GM21529 (cell line): Measurements from ENCODE around the gene TRIM44.
"Not testable (repeated sequence)": the region's sequence is repeated elsewhere in the genome, so short reads cannot be mapped to it uniquely, and the experiment has no call there.

Experiments used
- ATAC-seq: cut with Tn5 transposase; IDR thresholded peaks from one replicate; pipeline ENCODE4 v1.9.1; 2021; ENCODE audit not compliant: unreplicated experiment

Gene TRIM44

DNA sequence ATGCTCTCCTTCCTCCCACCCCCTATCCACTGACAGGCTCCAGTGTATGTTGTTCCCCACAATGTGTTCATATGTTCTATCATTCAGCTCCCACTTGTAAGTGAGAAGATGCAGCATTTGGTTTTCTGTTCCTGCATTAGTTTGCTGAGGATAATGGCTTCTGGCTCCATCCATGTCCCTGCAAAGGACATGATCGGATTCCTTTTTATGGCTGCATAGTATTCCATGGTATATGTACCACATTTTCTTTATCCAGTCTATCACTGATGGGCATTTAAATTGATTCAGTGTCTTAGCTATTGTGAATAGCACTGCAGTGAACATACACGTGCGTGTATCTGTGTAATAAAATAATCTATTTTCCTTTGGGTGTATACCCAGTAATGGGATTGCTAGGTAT is 5.8 kb downstream of the TRIM44 start:
- ATAC-seq: not testable (repeated sequence)

DNA sequence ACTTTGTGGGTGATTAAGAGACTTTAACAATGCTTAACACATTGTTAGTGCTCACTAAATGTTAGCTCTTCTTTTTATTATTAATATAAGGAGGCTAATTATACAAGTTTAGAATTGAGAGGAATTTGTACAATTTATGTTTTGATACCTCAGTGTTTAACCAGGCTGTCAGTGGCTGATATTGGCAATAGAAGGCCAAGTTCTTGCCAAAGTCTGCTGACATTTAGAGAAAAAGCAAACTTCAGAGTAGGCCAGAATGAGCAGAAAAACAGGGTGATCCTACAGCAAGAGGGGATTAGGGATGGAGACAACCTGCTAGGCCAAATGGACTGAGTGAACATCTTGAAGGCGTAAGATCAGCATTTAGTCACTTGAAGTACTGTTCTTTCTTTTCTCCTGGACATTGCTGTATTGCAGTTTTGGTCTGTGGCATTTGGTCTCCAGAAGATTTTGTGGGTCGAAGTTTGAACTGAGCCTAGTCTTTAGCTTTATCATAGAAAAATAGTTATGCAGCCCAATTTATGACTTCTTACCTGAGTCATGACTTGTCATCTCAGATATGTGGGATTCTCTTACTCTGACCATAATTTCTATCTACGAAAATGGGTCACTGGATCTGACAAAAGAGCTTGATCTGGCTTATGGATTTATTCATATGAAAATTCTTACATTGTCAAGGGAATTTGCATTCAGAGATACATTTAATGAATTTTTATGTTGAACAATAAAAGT is 9.0 kb downstream of the TRIM44 start:
- ATAC-seq: no peak

DNA sequence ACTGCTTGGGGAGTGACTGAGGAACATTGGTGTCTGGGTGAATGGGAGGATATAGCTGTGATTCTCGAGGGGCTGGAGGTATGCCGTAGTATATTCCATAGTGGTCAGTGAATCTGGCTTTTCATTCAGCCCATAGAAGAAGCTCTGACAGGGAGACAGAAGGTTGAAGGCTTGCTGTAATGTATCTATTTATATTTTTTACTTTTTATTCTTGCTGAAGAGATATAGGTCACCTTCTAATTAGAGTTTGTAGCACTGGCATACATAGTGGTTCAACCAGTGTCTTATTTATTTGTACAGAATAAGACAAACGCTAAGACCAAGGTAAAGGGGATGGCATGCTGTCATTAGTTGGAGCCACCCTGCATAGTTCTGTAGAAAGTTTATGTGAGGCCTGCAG is 10.0 kb downstream of the TRIM44 start:
- no peak for ATAC-seq

DNA sequence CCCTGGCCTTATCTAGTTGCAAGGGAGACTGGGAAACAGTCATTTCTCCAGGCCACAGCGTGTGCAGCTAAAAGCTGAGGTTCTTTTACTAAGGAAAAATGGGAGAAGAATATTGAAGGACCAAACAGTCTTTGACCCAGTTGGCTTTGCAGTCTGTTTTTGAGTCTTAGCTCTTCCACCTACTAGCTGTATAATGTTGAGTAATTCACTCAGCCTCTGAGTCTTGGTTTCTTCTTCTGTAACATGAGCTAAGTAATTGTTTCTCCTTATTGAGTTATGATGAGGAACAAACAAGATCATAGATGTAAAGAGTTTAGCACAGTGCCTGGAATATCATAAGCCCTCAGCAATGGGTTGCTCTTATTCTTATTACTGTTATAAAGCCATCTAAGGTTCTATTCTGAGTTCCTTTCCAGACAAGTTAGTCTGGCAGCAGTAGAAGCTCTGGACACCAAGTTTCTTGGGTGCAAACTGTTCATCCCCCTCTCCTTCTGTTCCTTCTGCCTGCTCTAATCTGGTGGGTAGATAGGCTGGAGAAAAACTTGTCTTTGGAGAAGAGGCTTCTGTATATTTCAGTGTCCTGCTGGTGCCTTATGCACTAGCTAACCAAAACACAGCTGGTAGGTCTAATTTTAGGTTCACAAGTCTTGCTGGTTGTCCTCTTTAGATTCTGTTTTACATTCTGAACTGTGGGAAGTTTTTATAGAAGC is 13.5 kb downstream of the TRIM44 start:
- no peak for ATAC-seq

DNA sequence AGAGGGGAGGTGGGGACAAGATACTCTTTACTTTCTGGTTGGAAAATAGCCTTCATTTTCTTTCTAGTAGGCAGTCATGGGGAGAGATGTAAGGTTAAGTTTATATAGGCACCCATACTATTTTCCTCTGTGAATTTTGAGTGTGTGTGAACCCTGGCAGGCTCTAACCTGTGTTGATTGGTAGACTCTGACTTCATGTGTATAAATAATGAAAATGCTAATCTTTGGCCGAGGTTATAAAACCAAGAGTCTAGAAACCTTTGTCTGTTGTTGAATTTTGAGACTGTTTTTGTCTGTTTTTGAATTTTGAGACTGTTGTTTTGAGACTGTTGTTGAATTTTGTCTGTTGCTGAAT is 14.0 kb downstream of the TRIM44 start:
- ATAC-seq: no peak

DNA sequence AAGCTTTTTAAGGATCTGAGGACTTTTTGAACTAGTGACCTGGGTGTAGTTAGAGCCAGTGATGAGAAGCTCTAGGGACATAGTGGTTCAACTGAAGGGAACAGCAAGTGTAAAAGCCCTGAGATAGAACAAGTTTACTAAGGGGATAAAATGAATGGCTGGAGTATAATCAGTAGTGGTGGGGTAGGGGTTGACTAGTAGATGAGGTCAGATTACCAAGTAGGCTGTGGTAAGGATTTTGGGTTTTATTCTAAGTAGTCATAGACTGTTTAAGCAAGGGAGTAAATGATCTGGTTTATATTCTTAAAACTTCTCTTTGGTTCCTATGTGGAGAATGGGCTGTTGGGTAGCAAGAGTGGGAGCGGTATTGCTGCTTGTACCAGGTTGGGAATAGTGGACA is 15.3 kb downstream of the TRIM44 start:
- ATAC-seq: no peak

DNA sequence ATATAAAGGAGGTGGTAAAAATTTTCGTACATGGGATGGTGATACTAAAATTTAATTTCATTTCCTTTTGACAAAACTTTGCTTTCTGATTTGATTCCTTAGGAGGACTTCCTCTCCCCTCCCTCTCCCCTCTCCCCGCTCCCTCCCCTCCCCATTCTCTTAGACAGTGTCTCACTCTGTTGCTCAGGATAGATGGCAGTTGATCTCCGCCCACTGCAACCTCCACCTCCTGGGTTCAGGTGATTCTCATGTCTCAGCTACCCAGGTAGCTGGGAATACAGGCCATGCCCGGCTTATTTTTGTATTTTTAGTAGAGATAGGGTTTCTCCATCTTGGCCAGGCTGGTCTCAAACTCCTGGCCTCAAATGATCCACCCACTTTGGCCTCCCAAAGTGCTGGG is 15.9 kb downstream of the TRIM44 start:
- no peak for ATAC-seq

DNA sequence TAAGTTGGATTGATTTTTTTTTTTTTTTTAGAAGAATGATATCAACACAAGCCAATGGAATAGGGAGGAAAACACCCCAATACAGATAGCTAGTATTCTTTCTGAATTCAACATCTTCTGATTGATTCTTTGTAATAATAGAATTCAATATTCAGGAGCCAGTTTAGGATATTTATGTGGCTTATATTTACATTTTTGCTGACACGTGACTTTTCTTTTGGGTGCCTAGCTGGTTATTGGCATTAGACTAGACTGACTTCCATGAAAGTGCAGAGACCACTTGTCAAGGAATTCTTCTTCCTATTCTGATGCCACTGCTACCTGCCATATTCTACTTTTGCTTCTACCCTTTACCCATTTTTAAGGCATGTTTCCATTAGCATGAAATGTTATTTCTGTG is 16.4 kb downstream of the TRIM44 start:
- ATAC-seq: no peak

DNA sequence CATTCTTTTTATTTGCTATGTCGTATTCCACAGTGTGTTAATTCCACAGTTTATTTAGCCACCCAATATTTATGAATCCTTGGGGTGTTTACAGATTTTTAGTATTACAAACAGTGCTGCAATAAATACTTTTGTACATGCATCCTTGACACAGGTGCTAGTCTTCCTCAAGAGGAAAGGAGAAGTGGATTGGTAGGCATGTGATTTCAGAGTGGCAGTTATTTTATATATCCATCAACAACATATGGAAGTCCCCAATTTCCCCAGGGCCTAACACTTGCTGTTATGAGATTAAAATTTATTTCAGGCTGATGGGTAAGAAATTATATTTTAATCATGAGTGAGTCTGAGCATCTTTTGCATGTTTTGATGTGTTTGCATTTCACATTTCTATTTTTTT is 17.9 kb downstream of the TRIM44 start:
- ATAC-seq: no peak

DNA sequence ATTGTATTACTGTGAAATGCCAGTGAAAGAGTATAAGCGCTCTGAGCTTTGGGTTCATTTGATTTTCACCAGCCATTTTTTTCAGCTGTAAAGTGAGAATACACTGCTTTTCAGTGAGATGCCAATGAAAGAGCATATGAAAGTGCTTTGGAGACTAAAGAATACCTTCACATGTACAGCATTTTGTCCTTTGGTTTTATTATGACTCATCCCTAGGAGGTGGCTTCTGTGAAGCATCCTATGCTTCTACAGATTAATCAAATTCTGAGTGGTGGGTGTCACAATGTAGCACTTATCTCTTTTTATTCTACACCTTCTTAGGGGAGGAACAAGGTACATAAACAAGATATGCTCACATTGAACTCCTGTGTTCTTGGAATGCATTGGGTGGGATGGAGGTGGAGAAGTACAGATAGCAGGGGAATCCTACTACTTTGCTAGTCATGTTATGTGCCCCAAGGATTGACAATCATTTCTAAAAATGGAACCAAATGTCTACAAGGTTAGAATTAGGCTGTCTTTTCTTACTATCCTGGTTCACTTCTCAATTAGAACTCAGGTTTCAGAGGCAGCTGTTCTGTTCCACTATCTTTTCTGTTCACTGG is 18.7 kb downstream of the TRIM44 start:
- no peak for ATAC-seq

DNA sequence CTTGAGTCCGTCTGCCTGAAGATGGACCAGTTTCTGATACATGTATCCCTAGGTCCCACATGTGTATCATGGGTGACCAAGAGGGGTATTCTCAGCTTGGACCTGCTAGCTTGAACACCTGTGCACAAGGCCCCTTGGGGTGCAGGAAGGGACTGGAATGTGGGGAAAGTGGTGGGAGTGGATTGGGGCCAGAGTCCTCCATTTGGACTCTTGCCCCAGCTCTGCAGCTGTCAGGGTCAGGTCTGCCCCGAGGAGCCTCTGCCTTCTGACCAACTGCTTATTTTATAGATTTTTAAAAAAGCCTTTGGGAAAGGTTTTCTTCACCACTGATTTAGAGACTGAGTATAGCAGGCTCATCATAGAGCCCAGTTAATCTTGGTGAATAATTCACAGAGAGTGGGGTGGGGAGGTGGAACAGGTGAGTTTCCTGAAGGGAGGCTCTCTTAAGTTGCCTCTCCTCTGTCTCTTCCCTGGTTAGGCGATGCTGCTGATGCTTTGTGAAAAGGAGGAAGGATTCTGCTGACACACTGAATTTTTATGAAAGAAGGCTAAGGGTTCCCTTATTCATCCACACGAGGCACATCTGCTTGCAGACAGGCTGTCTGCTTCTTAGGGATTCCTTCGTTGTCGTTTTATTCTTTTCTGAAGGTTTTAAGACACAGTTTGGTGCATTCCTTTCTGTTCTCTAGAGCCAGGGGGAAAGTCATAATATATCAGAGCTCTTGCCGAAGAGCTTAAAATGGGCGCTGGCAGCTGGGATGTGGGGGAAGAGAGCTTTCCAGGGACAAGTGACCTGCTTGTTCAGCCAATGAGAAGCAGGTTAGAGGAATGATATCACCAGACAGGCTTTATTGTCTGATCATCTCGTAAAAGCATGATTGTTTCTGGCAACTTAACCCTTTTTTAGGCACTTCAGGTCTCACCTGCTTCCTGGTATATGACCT is 19.9 kb downstream of the TRIM44 start:
- no peak for ATAC-seq

DNA sequence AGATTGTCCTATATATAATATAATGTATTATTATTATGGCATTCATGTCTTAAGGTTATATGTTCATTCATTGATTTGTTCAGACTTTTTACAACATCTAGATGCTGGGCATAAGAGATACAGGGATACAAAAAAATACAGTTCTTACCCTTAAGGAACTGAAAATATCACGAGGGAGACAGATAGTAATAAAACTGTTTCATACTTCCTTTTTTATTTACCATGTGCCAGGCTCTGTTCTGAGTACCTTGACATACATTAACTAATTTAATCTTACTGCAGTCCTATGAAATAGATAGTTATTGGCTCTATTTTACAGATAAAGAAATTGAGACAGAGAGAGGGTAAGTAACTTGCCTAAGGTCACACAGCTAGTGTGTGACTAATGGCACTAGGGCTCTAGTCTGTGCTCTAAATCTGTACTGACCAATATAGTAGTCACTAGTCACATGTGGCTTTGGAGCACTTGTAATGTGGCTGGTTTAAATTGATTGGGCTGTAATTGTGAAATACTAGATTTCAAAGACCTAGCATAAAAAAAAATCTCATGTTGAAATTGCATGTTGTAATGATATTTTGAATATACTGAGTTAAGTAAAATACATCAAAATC is 21.3 kb downstream of the TRIM44 start:
- peak; percentile 70 for ATAC-seq

DNA sequence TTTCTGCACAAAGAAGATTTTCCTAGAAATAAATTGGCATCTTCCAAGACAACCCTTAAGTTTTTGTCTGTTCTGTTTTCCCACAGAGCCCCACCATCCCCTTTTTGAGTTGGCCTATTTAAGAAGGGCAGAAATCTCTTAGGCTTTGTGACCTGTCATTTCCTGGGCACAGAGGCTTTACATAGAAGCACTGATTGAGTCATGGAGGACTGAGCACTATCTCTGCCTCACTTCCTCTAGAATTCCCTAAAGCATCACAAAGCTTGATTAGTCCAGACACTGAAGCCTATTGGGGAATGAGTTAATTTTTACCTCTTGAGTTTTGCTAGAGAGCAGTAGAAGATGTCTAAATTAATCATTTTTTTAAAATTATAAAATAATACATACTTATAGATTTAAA is 25.4 kb downstream of the TRIM44 start:
- ATAC-seq: no peak

DNA sequence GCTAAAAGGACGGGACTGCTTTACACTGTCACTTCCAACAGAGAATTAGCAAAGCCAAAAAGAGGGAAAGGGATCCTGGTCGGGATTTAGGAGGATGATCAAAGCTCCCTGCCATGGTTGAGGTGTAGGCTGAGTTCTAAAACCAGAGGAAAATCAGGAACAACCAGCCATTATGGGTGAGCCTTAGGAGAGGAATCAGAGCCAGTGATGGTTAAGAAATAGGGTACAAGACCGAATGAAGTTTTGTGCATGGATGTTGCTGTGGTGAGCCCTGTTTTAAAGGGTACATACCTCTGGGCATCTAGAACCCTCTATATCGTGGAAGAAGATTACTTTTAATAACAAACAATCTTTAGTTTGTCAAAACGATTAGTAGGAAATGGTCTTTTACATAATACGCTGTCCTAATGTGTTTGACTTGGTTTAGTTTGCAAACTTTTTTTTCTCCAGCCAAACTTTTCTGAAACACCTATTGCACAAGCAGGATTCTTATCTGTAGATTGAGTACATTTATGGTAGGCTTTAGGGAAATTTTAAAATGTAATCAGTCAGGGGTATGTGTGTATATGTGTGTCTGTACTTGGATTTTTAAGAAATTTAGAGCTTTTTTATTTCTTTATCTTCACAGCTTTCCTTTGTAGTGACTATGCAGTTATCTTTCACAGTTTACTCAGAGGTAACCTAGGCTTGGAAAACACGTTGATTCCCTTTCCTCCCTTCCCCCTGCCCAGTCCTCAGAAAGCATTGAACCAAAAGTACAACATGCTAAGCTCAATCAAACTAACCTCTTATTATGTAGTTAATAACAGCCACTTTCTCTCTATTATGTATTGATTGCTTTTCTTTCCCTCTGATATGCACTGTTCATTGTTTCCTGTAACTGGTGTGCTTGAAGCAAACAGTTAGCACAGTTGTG is 26.8 kb downstream of the TRIM44 start:
- ATAC-seq: no peak

DNA sequence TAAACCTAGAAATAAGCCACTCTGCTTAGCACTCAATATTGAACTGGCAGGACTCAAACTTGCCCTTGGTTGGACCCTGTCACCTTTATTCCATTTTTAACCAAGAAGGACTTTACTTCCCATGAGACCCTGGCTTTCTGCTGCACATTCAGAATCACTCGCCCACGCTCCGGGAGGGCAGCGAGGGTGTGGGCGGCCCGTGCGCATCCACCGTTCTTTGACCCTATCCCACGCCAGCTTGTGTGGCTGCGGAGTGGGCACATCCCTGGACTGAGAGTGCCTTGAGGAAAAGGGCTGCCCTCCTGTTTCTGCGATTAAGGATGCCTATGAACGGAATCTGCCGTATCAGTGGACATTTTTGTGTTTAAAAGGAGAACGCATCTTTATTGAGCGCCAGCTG is 39.6 kb downstream of the TRIM44 start:
- no peak for ATAC-seq

DNA sequence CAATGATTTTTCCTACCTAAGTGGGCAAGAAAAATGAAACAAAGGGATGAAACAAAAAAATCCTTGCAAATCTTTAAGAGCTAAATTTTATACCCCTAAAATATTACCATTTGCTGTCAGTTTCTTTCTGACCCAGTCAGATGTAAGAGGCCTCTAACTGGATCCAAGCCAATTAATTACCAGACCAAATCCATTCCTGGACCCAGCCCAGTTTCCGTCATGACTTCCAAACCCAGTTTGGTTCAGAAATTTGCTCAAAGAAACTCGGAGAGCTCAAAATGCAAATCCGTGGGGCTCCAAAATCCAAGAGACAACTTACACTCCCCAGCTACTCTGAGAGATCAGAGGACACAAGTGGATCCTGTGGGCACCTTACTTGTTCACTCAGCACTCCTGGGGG is 46.8 kb downstream of the TRIM44 start:
- no peak for ATAC-seq

DNA sequence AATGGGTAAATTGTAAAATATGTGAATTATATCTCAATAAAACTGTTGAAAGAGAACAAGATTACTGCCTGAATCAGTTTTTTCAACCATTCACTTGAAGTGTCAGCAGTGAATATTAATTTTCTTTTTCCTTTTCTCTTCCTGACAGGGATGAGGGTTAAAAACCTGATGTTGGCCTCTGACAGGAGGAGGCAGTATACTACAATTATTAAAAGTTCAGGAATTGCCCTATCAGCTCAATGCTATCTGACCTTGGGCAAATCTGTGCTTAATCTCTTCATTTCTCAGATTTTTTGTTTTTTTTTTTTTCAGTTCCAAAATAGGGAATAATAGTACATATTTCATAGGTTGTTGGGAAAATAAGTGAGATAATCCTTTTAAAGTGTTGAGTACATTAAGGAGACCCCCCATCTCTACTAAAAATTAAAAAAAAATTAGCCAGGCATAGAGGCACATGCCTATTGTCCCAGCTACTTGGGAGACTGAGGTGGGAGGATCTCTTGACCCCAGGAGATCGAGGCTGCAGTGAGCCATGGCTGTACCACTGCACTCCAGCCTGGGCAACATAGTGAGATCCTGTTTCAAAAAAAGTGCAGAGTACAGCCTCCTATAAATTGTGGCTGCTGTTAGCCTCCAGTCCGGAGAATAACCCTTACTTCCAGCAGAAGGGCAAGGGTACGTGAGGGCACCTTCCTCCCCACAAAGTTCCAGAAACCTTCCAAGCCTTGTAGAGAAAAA is 48.8 kb downstream of the TRIM44 start:
- ATAC-seq: no peak

DNA sequence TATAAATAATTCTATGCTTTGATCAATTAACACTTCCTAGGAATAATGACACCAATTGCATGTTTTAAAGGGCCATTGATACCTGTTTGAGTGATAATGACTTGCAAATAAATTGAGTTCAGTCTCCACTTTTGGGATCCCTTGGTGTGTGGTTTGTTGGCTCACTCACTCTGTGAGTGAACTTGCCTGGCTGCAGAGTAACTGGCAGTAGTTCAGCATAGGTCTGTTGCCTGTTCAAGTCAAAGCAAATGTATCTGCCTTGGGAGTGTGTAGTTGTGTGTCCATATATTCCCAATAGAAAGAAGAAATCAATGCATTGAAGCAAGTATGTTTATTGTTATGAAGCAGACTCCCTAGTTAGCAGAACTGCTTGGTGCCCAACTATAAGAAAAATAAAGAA is 49.3 kb downstream of the TRIM44 start:
- no peak for ATAC-seq

DNA sequence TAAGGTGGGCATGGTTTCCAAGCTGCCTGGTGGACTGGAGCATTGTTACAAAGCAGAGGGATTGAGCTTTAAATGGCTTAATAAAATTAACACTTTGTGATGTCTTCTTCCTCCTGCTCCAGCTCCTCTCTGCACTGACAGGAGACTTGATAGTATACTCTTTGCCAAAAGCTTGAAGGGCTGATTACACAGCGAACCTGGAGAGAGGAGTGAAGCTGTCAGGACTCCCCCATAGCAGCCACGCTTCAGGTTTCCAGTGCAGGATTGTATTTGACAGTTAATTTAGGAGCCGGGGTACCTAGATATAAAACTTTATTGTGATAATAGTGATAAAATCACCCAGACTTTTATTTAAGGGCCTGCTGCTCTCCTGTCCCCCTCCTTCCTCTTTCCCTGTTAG is 50.0 kb downstream of the TRIM44 start:
- no peak for ATAC-seq
